IMR-90 (cell line): Measurements from ENCODE around the gene TXNDC16. TPM values are rescaled to one million over a fixed set of nuclear protein-coding genes. Genes with fewer than 3 reads are reported as not detected.
A peak's percentile ranks its signal among the peaks of the same experiment; 100 is the strongest.
"Not testable (repeated sequence)": the region's sequence is repeated elsewhere in the genome, so short reads cannot be mapped to it uniquely, and the experiment has no call there.

Experiments
- ATAC-seq: fragments of 200-7000 bp; cut with Tn5 transposase; 2 replicates; pipeline ENCODE4 v1.9.1; 2020; ENCODE audit warnings: low read depth, mild to moderate bottlenecking, moderate library complexity
- BruUV-seq: library from RNA; stranded (reverse); fragments of 400-500 nt; replicated peaks from 2 replicates; lab custom pipeline; 2021; lab: Mats Ljungman, UMichigan
- CTCF ChIA-PET: fragments of 300-600 bp; formaldehyde crosslinking; extraction: SDS; loops from one replicate; lab custom pipeline; 2021; ENCODE audit warnings: antibody characterized with exemption; lab: Yijun Ruan, JAX
- POLR2A ChIA-PET: fragments of 300-600 bp; sonication (Branson Sonifier 250); formaldehyde crosslinking; loops from one replicate; lab custom pipeline; 2022; ENCODE audit warnings: antibody characterized with exemption; ENCODE audit not compliant: unreplicated experiment; lab: Charles Lee
- DNase-seq: peaks from one replicate; pipeline ENCODE4 v3.0.0; 2013
- H2AFZ ChIP-seq: replicated peaks from 2 replicates; pipeline ENCODE3; 2013; ENCODE audit warnings: low read length, mild to moderate bottlenecking; ENCODE audit not compliant: poor library complexity
- H2AK5ac ChIP-seq: 2 replicates; pipeline ENCODE4 v1.6.1; 2013; ENCODE audit warnings: low read depth, low read length, inconsistent platforms
- H2AK9ac ChIP-seq: replicated peaks from 2 replicates; pipeline ENCODE3; 2013; ENCODE audit warnings: mild to moderate bottlenecking, low read depth, low read length, moderate library complexity; ENCODE audit not compliant: poor library complexity
- H2BK120ac ChIP-seq: 2 replicates; pipeline ENCODE4 v1.6.1; 2013; ENCODE audit warnings: low read depth, low read length, inconsistent platforms
- H2BK15ac ChIP-seq: 3 replicates; pipeline ENCODE4 v1.6.1; 2013; ENCODE audit warnings: low read depth, low read length, inconsistent platforms
- H2BK20ac ChIP-seq: 2 replicates; pipeline ENCODE4 v1.6.1; 2013; ENCODE audit warnings: low read depth, mild to moderate bottlenecking, inconsistent platforms, low read length, moderate library complexity
- H2BK5ac ChIP-seq: 2 replicates; pipeline ENCODE4 v1.6.1; 2013; ENCODE audit warnings: mild to moderate bottlenecking, low read depth, low read length, inconsistent platforms; ENCODE audit not compliant: poor library complexity, severe bottlenecking
- H3K14ac ChIP-seq: replicated peaks from 2 replicates; pipeline ENCODE4 v1.6.1; 2013; ENCODE audit warnings: low read depth, low read length, inconsistent platforms
- H3K18ac ChIP-seq: 2 replicates; pipeline ENCODE4 v1.6.1; 2013; ENCODE audit warnings: low read depth, low read length, control low read depth
- H3K23ac ChIP-seq: 2 replicates; pipeline ENCODE4 v1.6.1; 2013; ENCODE audit warnings: low read depth, low read length, inconsistent platforms
- H3K27ac ChIP-seq: 2 replicates; pipeline ENCODE4 v1.5.1; 2013; ENCODE audit warnings: mild to moderate bottlenecking, control low read depth, low read length; ENCODE audit not compliant: insufficient read depth
- H3K27me3 ChIP-seq: 2 replicates; pipeline ENCODE4 v1.6.1; 2013; ENCODE audit warnings: low read length; ENCODE audit not compliant: control insufficient read depth, insufficient read depth
- H3K36me3 ChIP-seq: 2 replicates; pipeline ENCODE4 v1.6.1; 2013; ENCODE audit warnings: low read length, mixed read lengths; ENCODE audit not compliant: control insufficient read depth, insufficient read depth
- H3K4ac ChIP-seq: 2 replicates; pipeline ENCODE4 v1.6.1; 2013; ENCODE audit warnings: low read depth, low read length, inconsistent platforms
- H3K4me1 ChIP-seq: 2 replicates; pipeline ENCODE4 v1.6.1; 2013; ENCODE audit warnings: low read length, mixed read lengths; ENCODE audit not compliant: control insufficient read depth, insufficient read depth
- H3K4me2 ChIP-seq: 2 replicates; pipeline ENCODE4 v1.6.1; 2013; ENCODE audit warnings: low read depth, mild to moderate bottlenecking, control low read depth, low read length, moderate library complexity
- H3K4me3 ChIP-seq: 2 replicates; pipeline ENCODE4 v1.5.1; 2013; ENCODE audit warnings: low read depth, mild to moderate bottlenecking, control low read depth, low read length, moderate library complexity; ENCODE audit not compliant: insufficient read depth
- H3K56ac ChIP-seq: 2 replicates; pipeline ENCODE4 v1.6.1; 2013; ENCODE audit warnings: low read length, inconsistent platforms; ENCODE audit not compliant: insufficient read depth; ENCODE audit errors: extremely low read depth
- H3K79me1 ChIP-seq, 2 experiments: 2 replicates each; pipeline ENCODE4 v1.6.1; 2013; ENCODE audit warnings: low read length in 2 of 2, inconsistent platforms in 1 of 2, low read depth in 1 of 2
- H3K9ac ChIP-seq: 2 replicates; pipeline ENCODE4 v1.6.1; 2013; ENCODE audit warnings: low read depth, low read length, control low read depth
- H3K9me1 ChIP-seq: 2 replicates; pipeline ENCODE4 v1.6.1; 2013; ENCODE audit warnings: low read length, inconsistent platforms; ENCODE audit not compliant: insufficient read depth
- H3K9me3 ChIP-seq: 2 replicates; pipeline ENCODE4 v1.6.1; 2013; ENCODE audit warnings: low read length; ENCODE audit not compliant: control insufficient read depth, insufficient read depth
- H4K20me1 ChIP-seq: 2 replicates; pipeline ENCODE4 v1.6.1; 2013; ENCODE audit warnings: low read length, inconsistent platforms; ENCODE audit not compliant: insufficient read depth
- H4K5ac ChIP-seq: 2 replicates; pipeline ENCODE4 v1.6.1; 2013; ENCODE audit warnings: mild to moderate bottlenecking, low read depth, low read length, control low read depth
- H4K8ac ChIP-seq, 2 experiments: 2 replicates each; pipeline ENCODE4 v1.6.1; 2013; ENCODE audit warnings: low read depth in 2 of 2, low read length in 2 of 2, control low read depth in 1 of 2, inconsistent platforms in 1 of 2
- H4K91ac ChIP-seq: 2 replicates; pipeline ENCODE4 v1.6.1; 2013; ENCODE audit warnings: low read depth, low read length, inconsistent platforms; ENCODE audit not compliant: insufficient read depth
- WGBS, 2 experiments: methylation state at CpG; one replicate each; pipeline versions ENCODE4 v1.1.5 to v1.1.7; 2013; ENCODE audit warnings: missing lambda C conversion rate in 2 of 2; ENCODE audit not compliant: insufficient read length in 1 of 2; ENCODE audit errors: extremely low coverage in 2 of 2; 5-methylcytosine and 5-hydroxymethylcytosine counted together
- dilution Hi-C: fragments of 300-500 bp; cut with HindIII; formaldehyde crosslinking; loops from one replicate; pipeline ENCODE4 v1.14.3; 2018; ENCODE audit warnings: low sequenced_read_pairs; ENCODE audit not compliant: unreplicated experiment
- in situ Hi-C: fragments of 300-500 bp; cut with MboI; formaldehyde crosslinking; loops from 3 replicates; pipeline ENCODE4 v1.14.3; 2019; ENCODE audit warnings: low sequenced_read_pairs, inconsistent platforms, mixed read lengths
- intact Hi-C: fragments of 100-400 bp; cut with micrococcal nuclease; formaldehyde crosslinking; loops from 2 replicates; pipeline ENCODE4 v1.10.0; 2022
- polyA plus RNA-seq, 3 experiments: library from polyadenylated mRNA; depleted of rRNA; stranded (reverse); fragments of >200 nt; gene quantifications; 2 replicates each; pipeline ENCODE4 v1.2.3, GENCODE V29; 2012; ENCODE audit warnings: low replicate concordance in 1 of 3
- total RNA-seq: library from RNA; depleted of rRNA; stranded (reverse); fragments of >200 nt; gene quantifications from 2 replicates; pipeline ENCODE4 v1.2.3, GENCODE V29; 2012

Gene TXNDC16
- total and polyA plus RNA-seq, 2 of the 4 experiments (the other 2 are of a cell fraction): 1.4 TPM

DNA sequence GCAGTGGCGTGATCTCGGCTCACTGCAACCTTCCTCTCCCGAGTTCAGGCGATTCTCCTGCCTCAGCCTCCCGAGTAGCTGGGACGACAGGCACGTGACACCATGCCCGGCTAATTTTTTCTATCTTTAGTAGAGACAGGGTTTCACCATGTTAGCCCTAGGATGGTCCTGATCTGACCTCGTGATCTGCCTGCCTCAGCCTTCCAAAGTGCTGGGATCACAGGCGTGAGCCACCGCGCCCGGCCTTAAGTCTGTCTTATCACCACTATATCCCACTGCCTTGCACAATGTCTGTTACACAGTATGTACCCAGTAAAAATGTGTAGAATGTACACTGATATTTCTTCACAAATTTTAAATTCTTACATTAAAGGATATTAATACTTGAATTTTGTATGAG lies 80.1 kb downstream of the TXNDC16 start:
- H3K79me1 ChIP-seq, H2BK15ac ChIP-seq, H3K9me3 ChIP-seq, H2AFZ ChIP-seq, H3K4ac ChIP-seq, dilution Hi-C loops, H4K8ac ChIP-seq, H2BK20ac ChIP-seq, H3K4me1 ChIP-seq, H2BK5ac ChIP-seq, H3K4me2 ChIP-seq, POLR2A ChIA-PET, H3K9me1 ChIP-seq, H4K20me1 ChIP-seq, H3K23ac ChIP-seq, H3K4me3 ChIP-seq, ATAC-seq, H4K5ac ChIP-seq, CTCF ChIA-PET, H3K9ac ChIP-seq, H3K27ac ChIP-seq, H2AK9ac ChIP-seq, H3K14ac ChIP-seq, BruUV-seq, H3K27me3 ChIP-seq, H4K91ac ChIP-seq, DNase-seq, H2BK120ac ChIP-seq, H3K18ac ChIP-seq, H3K36me3 ChIP-seq: not testable (repeated sequence)
- Histone ChIP-seq H2AK5ac (peak overlapping the region; percentile 73; the same call in 1 of the 2 replicates), H3K56ac (0 out of 2 replicates have a peak overlapping the region, but pooled peaks have one; percentile 29)
- in situ Hi-C loops: loop anchor here (5.0 kb wide), 1 partner anchor 170 kb away; no protein-coding TSS in a partner anchor
- 86% methylated on average over 6 of the region's 13 CpGs; no CpG with 5 or more reads in 1 of the 2 experiments for WGBS, 2 experiments
- intact Hi-C loops: loop anchor here (5.0 kb wide), 1 partner anchor 325 kb away; no protein-coding TSS in a partner anchor
